ENCODE measurements around the gene APOL3.
"Not testable (repeated sequence)": the region's sequence is repeated elsewhere in the genome, so short reads cannot be mapped to it uniquely, and the experiment has no call there.

Gene APOL3

GRCh38 chr22:36135306-36135980 lies 25.1 kb downstream of the APOL3 start:
- DNase-seq = no peak

GRCh38 chr22:36134182-36134581 lies 26.4 kb downstream of the APOL3 start:
- DNase-seq = peak in 2 of 51 donors; percentile 9 to 20

GRCh38 chr22:36131907-36132306 lies 28.6 kb downstream of the APOL3 start:
- DNase-seq = no peak

- no peak for DNase-seq
These were observed 30.8 kb downstream of the APOL3 start for GRCh38 chr22:36129486-36130388.

- DNase-seq = peak in 1 of 51 donors; percentile 9
These were observed 31.5 kb downstream of the APOL3 start for GRCh38 chr22:36129071-36129470.

GRCh38 chr22:36125994-36126531 lies 34.5 kb downstream of the APOL3 start:
- DNase-seq = no peak

GRCh38 chr22:36125434-36125833 lies 35.1 kb downstream of the APOL3 start:
- no peak for DNase-seq

- DNase-seq = no peak
These were observed 35.9 kb downstream of the APOL3 start for GRCh38 chr22:36124666-36125065.

GRCh38 chr22:36123673-36124630 lies 36.6 kb downstream of the APOL3 start:
- peak; percentile 12 to 93 (median 86) for DNase-seq

GRCh38 chr22:36120621-36121351 lies 39.8 kb downstream of the APOL3 start:
- not testable (repeated sequence) for DNase-seq

- no peak for DNase-seq
These were observed 43.5 kb downstream of the APOL3 start for GRCh38 chr22:36117053-36117554.

- no peak for DNase-seq
These were observed 44.4 kb downstream of the APOL3 start for GRCh38 chr22:36116127-36116526.

- no peak for DNase-seq
These were observed 47.4 kb downstream of the APOL3 start for GRCh38 chr22:36113121-36113520.

- DNase-seq = no peak
These were observed 49.2 kb downstream of the APOL3 start for GRCh38 chr22:36111316-36111715.

GRCh38 chr22:36110306-36110881 lies 50.2 kb downstream of the APOL3 start:
- no peak for DNase-seq

GRCh38 chr22:36107436-36107835 lies 53.1 kb downstream of the APOL3 start:
- no peak for DNase-seq

- no peak for DNase-seq
These were observed 53.6 kb downstream of the APOL3 start for GRCh38 chr22:36106910-36107309.

- no peak for DNase-seq
These were observed 55.6 kb downstream of the APOL3 start for GRCh38 chr22:36104988-36105387.

GRCh38 chr22:36104435-36104834 lies 56.1 kb downstream of the APOL3 start:
- no peak for DNase-seq

- DNase-seq = no peak
These were observed 56.7 kb downstream of the APOL3 start for GRCh38 chr22:36103891-36104290.

Data from hypothalamus (tissue), 51 donors.